Activated CD8-positive, alpha-beta T cell treated with anti-CD3 and anti-CD28 coated beads for 36 hours (primary cell): ENCODE results near the gene NFYB. TPM values are rescaled to one million over a fixed set of nuclear protein-coding genes. Genes with fewer than 3 reads are reported as not detected.
A peak's percentile ranks its signal among the peaks of the same experiment; 100 is the strongest.

Experiments
- ATAC-seq: fragments of 200-7000 bp; cut with Tn5 transposase; one replicate; pipeline ENCODE4 v1.10.0; 2021; ENCODE audit warnings: mild to moderate bottlenecking, moderate library complexity
- CTCF ChIA-PET: fragments of 350-600 bp; sonication (Branson Sonifier 250); formaldehyde crosslinking; loops from one replicate; lab custom pipeline; 2021; ENCODE audit warnings: antibody characterized with exemption; lab: Charles Lee
- POLR2A ChIA-PET: fragments of 350-600 bp; sonication (Branson Sonifier 250); formaldehyde crosslinking; loops from one replicate; lab custom pipeline; 2021; ENCODE audit warnings: antibody characterized with exemption; lab: Charles Lee
- DNase-seq: peaks from one replicate; pipeline ENCODE4 v3.0.0-alpha.2; 2020
- H3K27ac Mint-ChIP-seq: one replicate; pipeline ENCODE4 v1.8.0; 2021; ENCODE audit warnings: mild to moderate bottlenecking, mixed read lengths
- H3K27me3 Mint-ChIP-seq: one replicate; pipeline ENCODE4 v1.8.0; 2021; ENCODE audit warnings: mixed read lengths
- H3K36me3 Mint-ChIP-seq: one replicate; pipeline ENCODE4 v1.8.0; 2021; ENCODE audit warnings: low read depth, mixed read lengths
- H3K4me1 Mint-ChIP-seq: one replicate; pipeline ENCODE4 v1.8.0; 2021; ENCODE audit warnings: low read depth, mixed read lengths
- H3K4me3 Mint-ChIP-seq: one replicate; pipeline ENCODE4 v1.8.0; 2021; ENCODE audit warnings: mild to moderate bottlenecking, moderate library complexity, mixed read lengths
- H3K9me3 Mint-ChIP-seq: one replicate; pipeline ENCODE4 v1.8.0; 2021; ENCODE audit warnings: mixed read lengths
- CTCF ChIP-seq: fragments of 200-600 bp; IDR thresholded peaks from one replicate; pipeline ENCODE4 v1.8.0; 2022; ENCODE audit warnings: antibody characterized with exemption, mild to moderate bottlenecking
- intact Hi-C: fragments of 100-400 bp; cut with micrococcal nuclease; formaldehyde crosslinking; loops from one replicate; pipeline ENCODE4 v1.10.0; 2022
- total RNA-seq, 2 experiments: library from RNA; stranded (reverse); gene quantifications; one replicate each; pipeline ENCODE4 v1.2.3, GENCODE V29; 2021

Gene NFYB
- total RNA-seq, 2 experiments from 2014 or later: 26.7 to 30.6 TPM

- POLR2A ChIA-PET: no interaction called here
- intact Hi-C loops: no loop called here
- no peaks in the 10 kb centered on the region for H3K36me3 Mint-ChIP-seq
- H3K4me1 Mint-ChIP-seq: peaks cover 4% of the 10 kb centered on the region
- ATAC-seq (no peak), DNase-seq (no peak)
- CTCF ChIA-PET: no interaction called here
- no peak for TF ChIP-seq CTCF
- H3K9me3 Mint-ChIP-seq: peaks cover 9% of the 10 kb centered on the region
- no peak overlapping the region for H3K4me3 Mint-ChIP-seq
- no peak overlapping the region for H3K27ac Mint-ChIP-seq
- H3K27me3 Mint-ChIP-seq: peaks cover 6% of the 10 kb centered on the region
Measured at GRCh38 chr12:104142543-104142942, 4.5 kb upstream of the NFYB start.

- Mint-ChIP-seq H3K9me3 (no peaks in the 10 kb centered on the region), H3K27ac (no peak overlapping the region), H3K27me3 (peaks cover 1% of the 10 kb centered on the region), H3K4me1 (peaks cover 18% of the 10 kb centered on the region), H3K4me3 (peak overlapping the region; percentile 49), H3K36me3 (no peaks in the 10 kb centered on the region)
- intact Hi-C loops: no loop called here
- TF ChIP-seq CTCF: no peak
- ChIA-PET CTCF (interaction anchor here (1.2 to 2.5 kb wide), 2 partner anchors 71 to 80 kb away, joined by 4 to 8 read pairs; no protein-coding TSS in a partner anchor), POLR2A (interaction anchor here (0.6 to 3.3 kb wide), 10 partner anchors 9 to 238 kb away, joined by 3 to 32 read pairs (median 4); partner anchors contain the start of gene TDG)
- ATAC-seq: no peak
- DNase-seq: no peak
Measured at GRCh38 chr12:104138797-104139152, 765 bp upstream of the NFYB start.

GRCh38 chr12:104137001-104137901 is 759 bp downstream of the NFYB start:
- Mint-ChIP-seq H3K4me3 (peak overlapping the region; percentile 81), H3K36me3 (peaks cover 3% of the 10 kb centered on the region), H3K27ac (peak overlapping the region; percentile 92), H3K4me1 (peaks cover 23% of the 10 kb centered on the region), H3K27me3 (no peaks in the 10 kb centered on the region), H3K9me3 (no peaks in the 10 kb centered on the region)
- CTCF ChIA-PET: interaction anchor here (1.2 to 2.5 kb wide), 3 partner anchors 11 to 79 kb away, joined by 6 to 8 read pairs (median 6); no protein-coding TSS in a partner anchor
- TF ChIP-seq CTCF: no peak
- intact Hi-C loops: no loop called here
- POLR2A ChIA-PET: interaction anchor here (0.6 to 3.3 kb wide), 13 partner anchors 10 to 236 kb away, joined by 3 to 32 read pairs (median 5); partner anchors contain the start of gene TDG
- DNase-seq (peak; percentile 69), ATAC-seq (peak; percentile 2)

GRCh38 chr12:104136577-104136976 is 1.4 kb downstream of the NFYB start:
- Mint-ChIP-seq H3K4me1 (peaks cover 26% of the 10 kb centered on the region), H3K27me3 (no peaks in the 10 kb centered on the region), H3K9me3 (no peaks in the 10 kb centered on the region), H3K27ac (peak overlapping the region; percentile 92), H3K4me3 (peak overlapping the region; percentile 81), H3K36me3 (peaks cover 5% of the 10 kb centered on the region)
- CTCF ChIA-PET: interaction anchor here (1.6 to 2.5 kb wide), 2 partner anchors 28 to 78 kb away, joined by 6 to 8 read pairs; no protein-coding TSS in a partner anchor
- intact Hi-C loops: no loop called here
- DNase-seq: no peak
- ATAC-seq: no peak
- no peak for TF ChIP-seq CTCF
- POLR2A ChIA-PET: interaction anchor here (0.6 to 3.3 kb wide), 5 partner anchors 9 to 152 kb away, joined by 3 to 32 read pairs (median 4); no protein-coding TSS in a partner anchor

- peaks cover 8% of the 10 kb centered on the region for H3K36me3 Mint-ChIP-seq
- no peak for TF ChIP-seq CTCF
- ATAC-seq: no peak
- POLR2A ChIA-PET: no interaction called here
- intact Hi-C loops: no loop called here
- H3K4me1 Mint-ChIP-seq: peaks cover 35% of the 10 kb centered on the region
- H3K27ac Mint-ChIP-seq: no peak overlapping the region
- no peak overlapping the region for H3K4me3 Mint-ChIP-seq
- CTCF ChIA-PET: interaction anchor here (1.1 to 2.0 kb wide), 3 partner anchors 26 to 77 kb away, joined by 3 to 5 read pairs (median 4); no protein-coding TSS in a partner anchor
- no peaks in the 10 kb centered on the region for H3K9me3 Mint-ChIP-seq
- no peaks in the 10 kb centered on the region for H3K27me3 Mint-ChIP-seq
- DNase-seq: no peak
Measured at GRCh38 chr12:104134882-104135281, 3.1 kb downstream of the NFYB start.
